ENCODE results near the gene BCL2.

DNA sequence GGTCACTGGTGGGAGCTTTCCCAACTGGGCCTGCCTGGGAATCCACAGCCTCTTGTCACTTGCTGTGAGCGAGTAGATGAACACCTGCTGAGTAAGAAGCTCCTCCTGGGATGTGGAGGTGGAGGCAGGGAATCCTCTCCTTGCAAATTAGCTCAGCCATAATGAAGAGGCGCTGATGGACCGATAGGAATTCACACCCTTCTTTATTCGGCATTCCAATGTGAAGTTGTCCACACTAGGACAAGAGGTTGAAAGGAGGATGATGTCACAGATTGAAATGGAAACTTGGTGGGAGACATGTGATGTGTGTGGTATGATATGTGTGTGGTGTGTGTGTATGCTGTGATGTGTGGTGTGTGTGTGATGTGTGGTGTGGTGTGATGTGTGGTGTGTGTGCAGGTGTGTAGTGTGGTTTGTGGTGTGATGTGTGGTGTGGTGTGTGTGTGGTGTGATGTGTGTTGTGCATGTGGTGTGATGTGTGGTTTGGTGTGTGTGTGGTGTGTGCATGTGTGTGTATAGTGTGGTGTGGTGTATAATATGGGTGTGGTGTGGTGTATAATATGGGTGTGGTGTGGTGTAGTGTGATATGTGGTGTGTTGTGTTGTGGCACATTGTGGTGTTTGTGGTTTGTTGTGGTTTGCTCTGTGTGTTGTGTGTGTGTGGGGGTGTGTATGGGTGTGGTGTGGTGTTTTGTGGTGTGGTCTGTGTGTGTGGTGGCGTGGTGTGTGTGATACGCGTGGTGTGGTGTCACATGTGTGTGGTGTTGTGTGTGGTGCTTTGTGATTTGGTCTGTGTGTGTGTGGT, 216.4 kb downstream of the BCL2 start:
- TF ChIP-seq, protein P1, sequence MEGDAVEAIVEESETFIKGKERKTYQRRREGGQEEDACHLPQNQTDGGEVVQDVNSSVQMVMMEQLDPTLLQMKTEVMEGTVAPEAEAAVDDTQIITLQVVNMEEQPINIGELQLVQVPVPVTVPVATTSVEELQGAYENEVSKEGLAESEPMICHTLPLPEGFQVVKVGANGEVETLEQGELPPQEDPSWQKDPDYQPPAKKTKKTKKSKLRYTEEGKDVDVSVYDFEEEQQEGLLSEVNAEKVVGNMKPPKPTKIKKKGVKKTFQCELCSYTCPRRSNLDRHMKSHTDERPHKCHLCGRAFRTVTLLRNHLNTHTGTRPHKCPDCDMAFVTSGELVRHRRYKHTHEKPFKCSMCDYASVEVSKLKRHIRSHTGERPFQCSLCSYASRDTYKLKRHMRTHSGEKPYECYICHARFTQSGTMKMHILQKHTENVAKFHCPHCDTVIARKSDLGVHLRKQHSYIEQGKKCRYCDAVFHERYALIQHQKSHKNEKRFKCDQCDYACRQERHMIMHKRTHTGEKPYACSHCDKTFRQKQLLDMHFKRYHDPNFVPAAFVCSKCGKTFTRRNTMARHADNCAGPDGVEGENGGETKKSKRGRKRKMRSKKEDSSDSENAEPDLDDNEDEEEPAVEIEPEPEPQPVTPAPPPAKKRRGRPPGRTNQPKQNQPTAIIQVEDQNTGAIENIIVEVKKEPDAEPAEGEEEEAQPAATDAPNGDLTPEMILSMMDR (IDR thresholded peaks at IDR 0.05): no peak
- no peak for TF ChIP-seq POLR2A (IDR thresholded peaks at IDR 0.05)

Measured in prostate gland (tissue), 2 donors.